Gastrocnemius medialis (tissue), 4 donors: ENCODE results near the gene NRN1L.

ENCODE experiments used
- POLR2A ChIP-seq, 2 donors: fragments of 450-650 bp; IDR thresholded peaks; one replicate each; pipeline ENCODE4 v1.6.1; 2017; ENCODE audit warnings: antibody characterized with exemption in 2 of 2, mild to moderate bottlenecking in 2 of 2, moderate library complexity in 2 of 2
- TF ChIP-seq, protein P1 (sequence below), 5 experiments: fragments of 450-650 bp in 3 of 5; fragments of 200-600 bp in 2 of 5; sonication (generic) in 2 of 5; IDR thresholded peaks in 4 of 5; conservative IDR thresholded peaks in 1 of 5; 1 replicate in 4 of 5; 2 replicates in 1 of 5; pipeline ENCODE4 v1.5.1; 2016 to 2019; ENCODE audit warnings: antibody characterized with exemption in 5 of 5, mild to moderate bottlenecking in 3 of 5, moderate library complexity in 3 of 5

DNA sequence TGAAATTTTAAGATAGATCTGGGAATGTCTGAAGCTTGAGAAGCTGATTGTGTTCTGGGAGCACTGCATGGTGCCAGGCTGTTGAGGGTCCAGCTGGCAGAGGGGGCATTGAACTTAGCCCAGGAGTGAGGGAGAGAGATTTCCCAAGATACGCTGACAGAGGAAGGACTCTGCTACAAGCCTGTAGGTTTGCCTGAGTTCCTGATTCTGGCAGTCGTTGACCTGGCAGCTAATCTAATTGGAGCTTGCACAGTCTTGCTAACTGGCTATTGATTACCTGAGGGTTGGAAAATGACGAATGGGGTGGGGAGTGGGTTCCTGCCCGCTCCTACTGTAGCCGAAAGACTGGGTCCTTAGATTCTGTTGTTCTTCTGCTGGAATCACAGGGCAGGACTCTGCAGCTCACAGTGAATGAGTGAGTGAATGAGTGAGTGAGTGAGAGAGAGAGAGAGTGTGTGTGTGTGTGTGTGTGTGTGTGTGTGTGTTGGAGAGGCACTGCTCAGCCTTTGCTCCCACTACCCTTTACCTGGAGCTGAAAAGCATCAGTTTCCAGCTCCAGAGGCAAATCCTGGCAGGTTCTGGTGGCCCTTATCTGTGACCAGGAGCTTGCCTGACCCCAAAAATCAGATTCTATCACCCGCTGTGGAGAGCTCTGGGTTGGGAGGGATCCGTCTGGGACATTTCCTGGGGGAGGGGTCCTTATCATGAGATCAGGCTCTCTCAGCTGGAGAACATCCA lies 30.2 kb downstream of the NRN1L start:
- TF ChIP-seq, protein P1, sequence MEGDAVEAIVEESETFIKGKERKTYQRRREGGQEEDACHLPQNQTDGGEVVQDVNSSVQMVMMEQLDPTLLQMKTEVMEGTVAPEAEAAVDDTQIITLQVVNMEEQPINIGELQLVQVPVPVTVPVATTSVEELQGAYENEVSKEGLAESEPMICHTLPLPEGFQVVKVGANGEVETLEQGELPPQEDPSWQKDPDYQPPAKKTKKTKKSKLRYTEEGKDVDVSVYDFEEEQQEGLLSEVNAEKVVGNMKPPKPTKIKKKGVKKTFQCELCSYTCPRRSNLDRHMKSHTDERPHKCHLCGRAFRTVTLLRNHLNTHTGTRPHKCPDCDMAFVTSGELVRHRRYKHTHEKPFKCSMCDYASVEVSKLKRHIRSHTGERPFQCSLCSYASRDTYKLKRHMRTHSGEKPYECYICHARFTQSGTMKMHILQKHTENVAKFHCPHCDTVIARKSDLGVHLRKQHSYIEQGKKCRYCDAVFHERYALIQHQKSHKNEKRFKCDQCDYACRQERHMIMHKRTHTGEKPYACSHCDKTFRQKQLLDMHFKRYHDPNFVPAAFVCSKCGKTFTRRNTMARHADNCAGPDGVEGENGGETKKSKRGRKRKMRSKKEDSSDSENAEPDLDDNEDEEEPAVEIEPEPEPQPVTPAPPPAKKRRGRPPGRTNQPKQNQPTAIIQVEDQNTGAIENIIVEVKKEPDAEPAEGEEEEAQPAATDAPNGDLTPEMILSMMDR (IDR thresholded peaks at IDR 0.05 in 4 of 5, conservative IDR thresholded peaks at IDR 0.05 in 1 of 5) = no peak
- no peak for TF ChIP-seq POLR2A (IDR thresholded peaks at IDR 0.05)
